HL-60 (cell line): ENCODE results near the gene SHISA4.

Experiments used
- CTCF ChIP-seq: IDR thresholded peaks from one replicate; pipeline ENCODE4 v1.5.1; 2011; ENCODE audit warnings: low read length, control low read depth, inconsistent platforms; ENCODE audit not compliant: insufficient read depth
- TF ChIP-seq, protein P1 (sequence below): IDR thresholded peaks from 2 replicates; pipeline ENCODE4 v1.6.1; 2012; ENCODE audit warnings: low read depth; ENCODE audit not compliant: insufficient replicate concordance

DNA sequence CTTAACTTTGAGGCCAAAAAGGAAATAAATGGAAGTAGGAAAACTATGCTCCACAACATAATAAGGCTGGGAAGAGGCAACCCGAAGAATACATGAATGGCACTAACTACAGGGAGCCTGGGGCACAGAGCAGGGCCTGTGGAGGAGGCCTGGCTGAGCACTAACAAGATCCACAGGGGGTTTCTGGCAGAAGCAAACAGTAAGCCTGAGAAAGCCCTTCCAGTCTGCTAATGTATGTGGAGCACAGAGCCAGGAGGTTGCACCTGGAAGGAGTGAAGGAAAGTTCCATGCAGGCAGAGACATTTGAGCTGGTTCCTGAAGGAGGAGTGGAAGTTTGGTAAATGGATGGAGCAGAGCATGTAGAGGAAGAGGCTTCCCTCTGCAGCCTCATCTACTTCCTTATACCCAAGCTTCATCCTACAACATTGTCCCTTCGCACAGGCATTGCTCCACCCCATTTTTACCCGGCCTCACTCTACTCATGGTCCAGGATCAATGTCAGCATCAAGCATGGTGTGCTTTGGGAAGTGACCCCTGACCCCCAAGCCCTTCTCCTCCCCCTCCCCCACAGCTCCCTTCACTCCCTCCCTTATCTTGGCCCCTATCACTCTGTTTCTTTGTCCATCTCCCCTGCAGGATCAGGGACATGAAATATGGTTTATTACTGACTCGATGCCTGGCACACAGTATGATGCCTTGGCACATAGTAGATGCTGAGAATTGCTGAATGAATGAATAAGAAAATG is 23.3 kb downstream of the SHISA4 start:
- TF ChIP-seq CTCF, result no peak
- TF ChIP-seq, protein P1, sequence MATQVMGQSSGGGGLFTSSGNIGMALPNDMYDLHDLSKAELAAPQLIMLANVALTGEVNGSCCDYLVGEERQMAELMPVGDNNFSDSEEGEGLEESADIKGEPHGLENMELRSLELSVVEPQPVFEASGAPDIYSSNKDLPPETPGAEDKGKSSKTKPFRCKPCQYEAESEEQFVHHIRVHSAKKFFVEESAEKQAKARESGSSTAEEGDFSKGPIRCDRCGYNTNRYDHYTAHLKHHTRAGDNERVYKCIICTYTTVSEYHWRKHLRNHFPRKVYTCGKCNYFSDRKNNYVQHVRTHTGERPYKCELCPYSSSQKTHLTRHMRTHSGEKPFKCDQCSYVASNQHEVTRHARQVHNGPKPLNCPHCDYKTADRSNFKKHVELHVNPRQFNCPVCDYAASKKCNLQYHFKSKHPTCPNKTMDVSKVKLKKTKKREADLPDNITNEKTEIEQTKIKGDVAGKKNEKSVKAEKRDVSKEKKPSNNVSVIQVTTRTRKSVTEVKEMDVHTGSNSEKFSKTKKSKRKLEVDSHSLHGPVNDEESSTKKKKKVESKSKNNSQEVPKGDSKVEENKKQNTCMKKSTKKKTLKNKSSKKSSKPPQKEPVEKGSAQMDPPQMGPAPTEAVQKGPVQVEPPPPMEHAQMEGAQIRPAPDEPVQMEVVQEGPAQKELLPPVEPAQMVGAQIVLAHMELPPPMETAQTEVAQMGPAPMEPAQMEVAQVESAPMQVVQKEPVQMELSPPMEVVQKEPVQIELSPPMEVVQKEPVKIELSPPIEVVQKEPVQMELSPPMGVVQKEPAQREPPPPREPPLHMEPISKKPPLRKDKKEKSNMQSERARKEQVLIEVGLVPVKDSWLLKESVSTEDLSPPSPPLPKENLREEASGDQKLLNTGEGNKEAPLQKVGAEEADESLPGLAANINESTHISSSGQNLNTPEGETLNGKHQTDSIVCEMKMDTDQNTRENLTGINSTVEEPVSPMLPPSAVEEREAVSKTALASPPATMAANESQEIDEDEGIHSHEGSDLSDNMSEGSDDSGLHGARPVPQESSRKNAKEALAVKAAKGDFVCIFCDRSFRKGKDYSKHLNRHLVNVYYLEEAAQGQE, result no peak
